K562 (cell line): ENCODE data around the gene ST8SIA1.

Experiments used
- ATF7 ChIP-seq: fragments of 450-650 bp; IDR thresholded peaks from 2 replicates; pipeline ENCODE4 v1.7.1; 2014; ENCODE audit warnings: mild to moderate bottlenecking, moderate library complexity
- EHMT2 ChIP-seq: fragments of 450-650 bp; IDR thresholded peaks from 2 replicates; pipeline ENCODE4 v1.6.1; 2018; ENCODE audit warnings: antibody characterized with exemption
- LEF1 ChIP-seq: fragments of 450-650 bp; IDR thresholded peaks from 2 replicates; pipeline ENCODE4 v1.6.1; 2016; ENCODE audit warnings: mild to moderate bottlenecking
- PHF8 ChIP-seq: fragments of 200-600 bp; sonication (generic); IDR thresholded peaks from 2 replicates; pipeline ENCODE4 v1.6.1; 2012; ENCODE audit warnings: mixed run types, mild to moderate bottlenecking, inconsistent platforms, low read length, moderate library complexity, borderline replicate concordance
- SIN3B ChIP-seq: fragments of 450-650 bp; IDR thresholded peaks from 2 replicates; pipeline ENCODE4 v1.6.1; 2017; ENCODE audit warnings: low read depth, mild to moderate bottlenecking, moderate library complexity
- TF ChIP-seq, protein P1 (sequence below), 3 experiments: IDR thresholded peaks in 2 of 3; conservative IDR thresholded peaks in 1 of 3; 2 replicates each; pipeline ENCODE4 v1.5.1; 2011 to 2012; ENCODE audit warnings: low read length in 3 of 3, mild to moderate bottlenecking in 3 of 3, control low read depth in 2 of 3, improper control_type of control experiment in 1 of 3, inconsistent platforms in 1 of 3, low read depth in 1 of 3, mixed read lengths in 1 of 3, moderate library complexity in 1 of 3; ENCODE audit not compliant: insufficient read depth in 2 of 3

DNA sequence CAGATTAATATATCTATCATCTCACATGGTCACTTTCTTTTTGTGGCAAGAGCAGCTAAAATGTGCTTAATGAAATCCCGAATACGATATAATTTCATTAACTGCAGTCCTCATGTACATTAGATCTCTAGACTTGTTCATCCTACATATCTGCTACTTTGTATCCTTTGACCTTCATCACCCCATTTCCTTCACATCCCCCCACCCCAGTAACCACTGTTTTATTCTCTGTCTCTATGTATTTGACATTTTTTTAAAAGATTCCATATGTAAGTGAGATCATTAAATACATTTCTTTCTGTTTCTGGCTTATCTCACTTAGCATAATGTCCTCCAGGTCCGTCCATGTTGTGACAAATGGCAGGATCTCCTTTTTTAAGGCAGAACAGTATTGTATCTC, 23.0 kb upstream of the ST8SIA1 start:
- TF ChIP-seq PHF8: no peak
- TF ChIP-seq ATF7: no peak
- TF ChIP-seq, protein P1, sequence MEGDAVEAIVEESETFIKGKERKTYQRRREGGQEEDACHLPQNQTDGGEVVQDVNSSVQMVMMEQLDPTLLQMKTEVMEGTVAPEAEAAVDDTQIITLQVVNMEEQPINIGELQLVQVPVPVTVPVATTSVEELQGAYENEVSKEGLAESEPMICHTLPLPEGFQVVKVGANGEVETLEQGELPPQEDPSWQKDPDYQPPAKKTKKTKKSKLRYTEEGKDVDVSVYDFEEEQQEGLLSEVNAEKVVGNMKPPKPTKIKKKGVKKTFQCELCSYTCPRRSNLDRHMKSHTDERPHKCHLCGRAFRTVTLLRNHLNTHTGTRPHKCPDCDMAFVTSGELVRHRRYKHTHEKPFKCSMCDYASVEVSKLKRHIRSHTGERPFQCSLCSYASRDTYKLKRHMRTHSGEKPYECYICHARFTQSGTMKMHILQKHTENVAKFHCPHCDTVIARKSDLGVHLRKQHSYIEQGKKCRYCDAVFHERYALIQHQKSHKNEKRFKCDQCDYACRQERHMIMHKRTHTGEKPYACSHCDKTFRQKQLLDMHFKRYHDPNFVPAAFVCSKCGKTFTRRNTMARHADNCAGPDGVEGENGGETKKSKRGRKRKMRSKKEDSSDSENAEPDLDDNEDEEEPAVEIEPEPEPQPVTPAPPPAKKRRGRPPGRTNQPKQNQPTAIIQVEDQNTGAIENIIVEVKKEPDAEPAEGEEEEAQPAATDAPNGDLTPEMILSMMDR (IDR thresholded peaks at IDR 0.05 in 2 of 3, conservative IDR thresholded peaks at IDR 0.05 in 1 of 3; ENCODE audit: insufficient read depth in 2 of 3, low read depth in 1 of 3, low read length in 3 of 3): no peak
- TF ChIP-seq SIN3B: no peak
- TF ChIP-seq EHMT2: no peak
- no peak for TF ChIP-seq LEF1
